Dermis microvascular lymphatic vessel endothelial cell (primary cell): ENCODE data around the gene WASHC1. TPM values are rescaled to one million over a fixed set of nuclear protein-coding genes. Genes with fewer than 3 reads are reported as not detected.
"Not testable (repeated sequence)": the region's sequence is repeated elsewhere in the genome, so short reads cannot be mapped to it uniquely, and the experiment has no call there.

Experiments
- DNase-seq, 2 donors: peaks; one replicate each; pipeline versions ENCODE4 v3.0.0 to v3.0.0-alpha.2; 2010; ENCODE audit warnings: low read depth in 2 of 2
- total RNA-seq: library from RNA; depleted of rRNA; stranded (reverse); fragments of >200 nt; gene quantifications from 2 replicates; pipeline ENCODE4 v1.2.1, GENCODE V29; 2014

WASHC1 gene
- total RNA-seq, 1 donor from 2014 or later = 4.5 TPM

DNA sequence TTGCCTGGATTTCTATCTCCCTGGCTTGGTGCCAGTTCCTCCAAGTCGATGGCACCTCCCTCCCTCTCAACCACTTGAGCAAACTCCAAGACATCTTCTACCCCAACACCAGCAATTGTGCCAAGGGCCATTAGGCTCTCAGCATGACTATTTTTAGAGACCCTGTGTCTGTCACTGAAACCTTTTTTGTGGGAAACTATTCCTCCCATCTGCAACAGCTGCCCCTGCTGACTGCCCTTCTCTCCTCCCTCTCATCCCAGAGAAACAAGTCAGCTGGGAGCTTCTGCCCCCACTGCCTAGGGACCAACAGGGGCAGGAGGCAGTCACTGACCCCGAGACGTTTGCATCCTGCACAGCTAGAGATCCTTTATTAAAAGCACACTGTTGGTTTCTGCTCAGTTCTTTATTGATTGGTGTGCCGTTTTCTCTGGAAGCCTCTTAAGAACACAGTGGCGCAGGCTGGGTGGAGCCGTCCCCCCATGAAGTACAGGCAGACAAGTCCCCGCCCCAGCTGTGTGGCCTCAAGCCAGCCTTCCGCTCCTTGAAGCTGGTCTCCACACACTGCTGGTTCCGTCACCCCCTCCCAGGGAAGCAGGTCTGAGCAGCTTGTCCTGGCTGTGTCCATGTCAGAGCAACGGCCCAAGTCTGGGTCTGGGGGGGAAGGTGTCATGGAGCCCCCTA is 15.0 kb downstream of the WASHC1 start:
- not testable (repeated sequence) for DNase-seq

DNA sequence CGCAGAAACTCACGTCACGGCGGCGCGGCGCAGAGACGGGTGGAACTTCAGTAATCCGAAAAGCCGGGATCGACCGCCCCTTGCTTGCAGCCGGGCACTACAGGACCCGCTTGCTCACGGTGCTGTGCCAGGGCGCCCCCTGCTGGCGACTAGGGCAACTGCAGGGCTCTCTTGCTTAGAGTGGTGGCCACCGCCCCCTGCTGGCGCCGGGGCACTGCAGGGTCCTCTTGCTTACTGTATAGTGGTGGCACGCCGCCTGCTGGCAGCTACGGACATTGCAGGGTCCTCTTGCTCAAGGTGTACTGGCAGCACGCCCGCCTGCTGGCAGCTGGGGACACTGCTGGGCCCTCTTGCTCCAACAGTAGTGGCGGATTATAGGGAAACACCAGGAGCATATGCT is 18.1 kb downstream of the WASHC1 start:
- not testable (repeated sequence) for DNase-seq

DNA sequence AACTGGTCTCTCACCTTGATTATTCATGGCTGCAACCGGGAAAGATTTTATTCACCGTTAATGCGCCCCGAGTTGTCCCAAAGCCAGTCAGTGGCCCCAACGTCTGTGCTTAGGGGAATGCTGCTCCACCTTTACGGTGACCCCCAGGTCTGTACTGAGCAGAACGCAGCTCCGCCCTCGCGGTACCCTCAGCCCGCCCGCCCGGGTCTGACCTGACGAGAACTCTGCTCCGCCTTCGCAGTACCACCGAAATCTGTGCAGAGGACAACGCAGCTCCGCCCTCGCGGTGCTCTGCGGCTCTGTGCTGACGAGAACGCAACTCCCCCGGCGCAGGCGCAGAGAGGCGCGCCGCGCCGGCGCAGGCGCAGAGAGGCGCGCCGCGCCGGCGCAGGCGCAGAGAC is 18.6 kb downstream of the WASHC1 start:
- DNase-seq = peak; percentile 2 to 5

DNA sequence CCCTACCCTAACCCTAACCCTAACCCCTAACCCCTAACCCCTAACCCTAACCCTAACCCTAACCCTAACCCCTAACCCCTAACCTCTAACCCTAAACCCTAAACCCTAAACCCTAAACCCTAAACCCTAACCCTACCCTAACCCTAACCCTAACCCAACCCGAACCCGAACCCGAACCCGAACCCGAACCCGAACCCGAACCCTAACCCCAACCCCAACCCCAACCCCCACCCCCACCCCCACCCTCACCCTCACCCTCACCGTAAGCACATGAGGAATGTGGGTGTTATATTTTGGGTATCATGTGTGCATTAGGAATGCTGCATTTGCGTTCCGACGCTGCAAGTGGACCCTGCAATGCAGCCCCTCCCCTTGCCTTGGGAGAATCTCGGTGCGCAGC is 19.0 kb downstream of the WASHC1 start:
- peak in 1 of 2 donors; percentile 4 for DNase-seq

Other genes starting within 250 kb of the WASHC1 start
- 0.13 TPM in 2 replicates for gene FOXD4, start 89.0 kb upstream of the WASHC1 start, total RNA-seq
- gene ZNG1A, start 149.6 kb upstream of the WASHC1 start, total RNA-seq = 18.2 and 21.1 TPM in 2 replicates
- 3.3 and 4.4 TPM in 2 replicates for gene DOCK8, start 185.4 kb upstream of the WASHC1 start, total RNA-seq